Measurements from ENCODE around the gene PDE8B.

GRCh38 chr5:77214151-77214550 lies 3.7 kb downstream of the PDE8B start:
- no peak for TF ChIP-seq CTCF (IDR thresholded peaks at IDR 0.05)
- no peak for TF ChIP-seq POLR2A (IDR thresholded peaks at IDR 0.05)
- TF ChIP-seq POLR2AphosphoS5 (IDR thresholded peaks at IDR 0.05), result no peak
